Measurements from ENCODE around the gene CFAP52. TPM values are rescaled to one million over a fixed set of nuclear protein-coding genes. Genes with fewer than 3 reads are reported as not detected.

Gene CFAP52
- total and polyA plus RNA-seq, 2 experiments from 2014 or later: not detected

DNA sequence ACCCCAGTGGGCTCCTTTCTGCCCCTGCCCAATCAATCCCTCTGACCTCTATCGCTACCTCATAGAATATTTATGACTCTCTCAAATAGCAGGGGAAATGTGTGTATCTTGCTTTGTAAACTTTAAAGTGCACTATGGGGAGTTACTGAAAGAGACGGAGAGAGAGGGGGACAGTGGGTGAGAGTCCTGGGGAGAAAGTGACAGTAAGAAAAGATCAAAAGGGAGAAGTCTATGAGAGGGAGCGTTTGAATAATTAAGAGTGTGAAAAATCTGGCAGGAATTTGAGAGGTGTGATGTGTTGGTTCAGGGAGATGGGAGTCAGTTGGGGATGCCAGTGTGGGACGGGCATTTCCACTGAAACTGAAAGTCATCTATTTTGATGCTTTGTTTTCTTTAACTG is 101.5 kb downstream of the CFAP52 start (continued):
- TF ChIP-seq CREB1 (CRISPR knock-in tag; IDR thresholded peaks at IDR 0.05; ENCODE audit: low read depth) (no peak), NANOG (IDR thresholded peaks at IDR 0.05; ENCODE audit: borderline replicate concordance) (no peak), JUNB (IDR thresholded peaks at IDR 0.05; ENCODE audit: unreplicated experiment) (no peak), EZH2phosphoT487 (IDR thresholded peaks at IDR 0.05; ENCODE audit: unreplicated experiment) (no peak), ZNF331 (CRISPR knock-in tag; IDR thresholded peaks at IDR 0.05; ENCODE audit: low read depth) (no peak), EZH2 (IDR thresholded peaks at IDR 0.05; ENCODE audit: low read depth, unreplicated experiment) (no peak)
- TF ChIP-seq, protein P1, sequence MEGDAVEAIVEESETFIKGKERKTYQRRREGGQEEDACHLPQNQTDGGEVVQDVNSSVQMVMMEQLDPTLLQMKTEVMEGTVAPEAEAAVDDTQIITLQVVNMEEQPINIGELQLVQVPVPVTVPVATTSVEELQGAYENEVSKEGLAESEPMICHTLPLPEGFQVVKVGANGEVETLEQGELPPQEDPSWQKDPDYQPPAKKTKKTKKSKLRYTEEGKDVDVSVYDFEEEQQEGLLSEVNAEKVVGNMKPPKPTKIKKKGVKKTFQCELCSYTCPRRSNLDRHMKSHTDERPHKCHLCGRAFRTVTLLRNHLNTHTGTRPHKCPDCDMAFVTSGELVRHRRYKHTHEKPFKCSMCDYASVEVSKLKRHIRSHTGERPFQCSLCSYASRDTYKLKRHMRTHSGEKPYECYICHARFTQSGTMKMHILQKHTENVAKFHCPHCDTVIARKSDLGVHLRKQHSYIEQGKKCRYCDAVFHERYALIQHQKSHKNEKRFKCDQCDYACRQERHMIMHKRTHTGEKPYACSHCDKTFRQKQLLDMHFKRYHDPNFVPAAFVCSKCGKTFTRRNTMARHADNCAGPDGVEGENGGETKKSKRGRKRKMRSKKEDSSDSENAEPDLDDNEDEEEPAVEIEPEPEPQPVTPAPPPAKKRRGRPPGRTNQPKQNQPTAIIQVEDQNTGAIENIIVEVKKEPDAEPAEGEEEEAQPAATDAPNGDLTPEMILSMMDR (conservative IDR thresholded peaks at IDR 0.05; ENCODE audit: low read depth in 2 of 2): no peak
- TF ChIP-seq, protein P2, sequence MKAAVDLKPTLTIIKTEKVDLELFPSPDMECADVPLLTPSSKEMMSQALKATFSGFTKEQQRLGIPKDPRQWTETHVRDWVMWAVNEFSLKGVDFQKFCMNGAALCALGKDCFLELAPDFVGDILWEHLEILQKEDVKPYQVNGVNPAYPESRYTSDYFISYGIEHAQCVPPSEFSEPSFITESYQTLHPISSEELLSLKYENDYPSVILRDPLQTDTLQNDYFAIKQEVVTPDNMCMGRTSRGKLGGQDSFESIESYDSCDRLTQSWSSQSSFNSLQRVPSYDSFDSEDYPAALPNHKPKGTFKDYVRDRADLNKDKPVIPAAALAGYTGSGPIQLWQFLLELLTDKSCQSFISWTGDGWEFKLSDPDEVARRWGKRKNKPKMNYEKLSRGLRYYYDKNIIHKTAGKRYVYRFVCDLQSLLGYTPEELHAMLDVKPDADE (IDR thresholded peaks at IDR 0.05): no peak
- TF ChIP-seq, protein P3, sequence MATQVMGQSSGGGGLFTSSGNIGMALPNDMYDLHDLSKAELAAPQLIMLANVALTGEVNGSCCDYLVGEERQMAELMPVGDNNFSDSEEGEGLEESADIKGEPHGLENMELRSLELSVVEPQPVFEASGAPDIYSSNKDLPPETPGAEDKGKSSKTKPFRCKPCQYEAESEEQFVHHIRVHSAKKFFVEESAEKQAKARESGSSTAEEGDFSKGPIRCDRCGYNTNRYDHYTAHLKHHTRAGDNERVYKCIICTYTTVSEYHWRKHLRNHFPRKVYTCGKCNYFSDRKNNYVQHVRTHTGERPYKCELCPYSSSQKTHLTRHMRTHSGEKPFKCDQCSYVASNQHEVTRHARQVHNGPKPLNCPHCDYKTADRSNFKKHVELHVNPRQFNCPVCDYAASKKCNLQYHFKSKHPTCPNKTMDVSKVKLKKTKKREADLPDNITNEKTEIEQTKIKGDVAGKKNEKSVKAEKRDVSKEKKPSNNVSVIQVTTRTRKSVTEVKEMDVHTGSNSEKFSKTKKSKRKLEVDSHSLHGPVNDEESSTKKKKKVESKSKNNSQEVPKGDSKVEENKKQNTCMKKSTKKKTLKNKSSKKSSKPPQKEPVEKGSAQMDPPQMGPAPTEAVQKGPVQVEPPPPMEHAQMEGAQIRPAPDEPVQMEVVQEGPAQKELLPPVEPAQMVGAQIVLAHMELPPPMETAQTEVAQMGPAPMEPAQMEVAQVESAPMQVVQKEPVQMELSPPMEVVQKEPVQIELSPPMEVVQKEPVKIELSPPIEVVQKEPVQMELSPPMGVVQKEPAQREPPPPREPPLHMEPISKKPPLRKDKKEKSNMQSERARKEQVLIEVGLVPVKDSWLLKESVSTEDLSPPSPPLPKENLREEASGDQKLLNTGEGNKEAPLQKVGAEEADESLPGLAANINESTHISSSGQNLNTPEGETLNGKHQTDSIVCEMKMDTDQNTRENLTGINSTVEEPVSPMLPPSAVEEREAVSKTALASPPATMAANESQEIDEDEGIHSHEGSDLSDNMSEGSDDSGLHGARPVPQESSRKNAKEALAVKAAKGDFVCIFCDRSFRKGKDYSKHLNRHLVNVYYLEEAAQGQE (IDR thresholded peaks at IDR 0.05; ENCODE audit: unreplicated experiment): no peak

DNA sequence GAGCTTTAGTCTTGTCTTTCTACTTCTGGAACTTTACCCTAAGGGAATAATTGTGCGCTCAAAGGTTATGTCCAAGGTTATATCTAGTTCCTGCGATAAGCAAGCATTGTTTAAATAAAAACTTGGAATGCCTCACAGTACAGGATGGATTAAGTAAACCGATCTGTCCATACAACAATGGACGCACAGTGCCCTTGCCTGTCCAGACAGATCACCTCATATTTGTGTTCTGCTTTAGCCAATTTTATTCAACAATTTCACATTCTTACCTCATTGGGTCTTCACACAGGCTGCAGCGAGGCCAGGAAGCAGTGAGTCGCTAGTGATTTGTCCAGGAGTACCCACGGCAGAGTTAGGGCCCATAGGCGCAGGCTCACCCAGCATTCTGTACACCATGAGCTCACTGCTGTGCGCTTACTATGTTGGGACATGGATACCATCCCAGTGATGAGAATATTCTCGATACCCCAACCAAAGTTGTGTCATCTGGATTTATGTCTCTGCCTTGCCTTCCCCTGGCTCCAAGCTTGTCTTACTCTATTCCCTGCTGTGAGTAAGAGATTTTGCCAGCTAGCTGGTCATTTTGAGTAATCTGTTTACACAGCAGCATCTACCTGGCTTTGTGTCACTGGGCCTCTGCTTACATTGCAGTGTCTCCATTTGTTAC is 108.6 kb downstream of the CFAP52 start:
- Histone ChIP-seq H3F3A (replicated peaks; ENCODE audit: low read depth) (no peaks in the 10 kb centered on the region), H2AFZ (no peak overlapping the region), H3K4me1 (ENCODE audit: insufficient read depth) (no peaks in the 10 kb centered on the region), H3K4me2 (no peak overlapping the region), H3K9me2 (ENCODE audit: insufficient read depth) (no peaks in the 10 kb centered on the region; the same call in 1 of the 2 replicates), H3K27ac (ENCODE audit: low read depth) (no peak overlapping the region), H3K4me3 (no peak overlapping the region), H3K27me3 (ENCODE audit: insufficient read depth) (no peaks in the 10 kb centered on the region), H4K20me1 (replicated peaks; ENCODE audit: insufficient read depth) (no peaks in the 10 kb centered on the region), H3K79me2 (replicated peaks; ENCODE audit: insufficient read depth) (no peaks in the 10 kb centered on the region), H3K36me3 (ENCODE audit: insufficient read depth) (peaks cover 14% of the 10 kb centered on the region)
- no peak for ATAC-seq
- H3K36me3 Mint-ChIP-seq (ENCODE audit: low read depth): peaks cover 43% of the 10 kb centered on the region
- no peaks in the 10 kb centered on the region for H3K4me1 Mint-ChIP-seq
- H3K27me3 Mint-ChIP-seq (ENCODE audit: insufficient read depth, low read depth, poor library complexity): peaks cover 3% of the 10 kb centered on the region
- no peak for DNase-seq (ENCODE audit: low spot score)
- peaks cover 7% of the 10 kb centered on the region; the same call in 2 of the 3 replicates for H3K9me3 Mint-ChIP-seq
- no peak overlapping the region for H3K27ac Mint-ChIP-seq
- H3K4me3 Mint-ChIP-seq: no peak overlapping the region
- no peak for TF ChIP-seq STAT1 (IDR thresholded peaks at IDR 0.05; ENCODE audit: unreplicated experiment)
- TF ChIP-seq NANOG (IDR thresholded peaks at IDR 0.05; ENCODE audit: borderline replicate concordance): no peak
- no peak for TF ChIP-seq EZH2phosphoT487 (IDR thresholded peaks at IDR 0.05; ENCODE audit: unreplicated experiment)
- no peak for TF ChIP-seq JUNB (IDR thresholded peaks at IDR 0.05; ENCODE audit: unreplicated experiment)
- TF ChIP-seq POLR2AphosphoS5 (IDR thresholded peaks at IDR 0.05; ENCODE audit: low read depth): no peak
- TF ChIP-seq CREB1 (CRISPR knock-in tag; IDR thresholded peaks at IDR 0.05; ENCODE audit: low read depth): no peak
- TF ChIP-seq, protein P3 (IDR thresholded peaks at IDR 0.05; ENCODE audit: unreplicated experiment): no peak
- TF ChIP-seq, protein P1 (conservative IDR thresholded peaks at IDR 0.05; ENCODE audit: low read depth in 2 of 2): no peak
- TF ChIP-seq, protein P2 (IDR thresholded peaks at IDR 0.05): no peak
- no peak for TF ChIP-seq EZH2 (IDR thresholded peaks at IDR 0.05; ENCODE audit: low read depth, unreplicated experiment)
